ENCODE results near the gene RNF215. TPM values are rescaled to one million over a fixed set of nuclear protein-coding genes. Genes with fewer than 3 reads are reported as not detected.

Gene RNF215
- total RNA-seq, 3 donors from 2014 or later, result 13.3 to 15.4 (median 14.0) TPM

GRCh38 chr22:30413745-30414524 is 26.7 kb upstream of the RNF215 start:
- Histone ChIP-seq H3K27ac (peak overlapping the region; percentile 28 to 45), H3K9me3 (no peaks in the 10 kb centered on the region), H3K4me1 (no peaks in the 10 kb centered on the region), H3K4me3 (no peak overlapping the region), H3K36me3 (peaks cover 9% of the 10 kb centered on the region), H3K27me3 (no peaks in the 10 kb centered on the region)
- intact Hi-C loops (cut with DNase I; ENCODE audit: low total_unique reads), result no loop called here
- DNase-seq (ENCODE audit: low spot score in 2 of 2), result no peak
- TF ChIP-seq POLR2AphosphoS5 (IDR thresholded peaks at IDR 0.05) (no peak), POLR2A (IDR thresholded peaks at IDR 0.05) (no peak)
- TF ChIP-seq, protein P1, sequence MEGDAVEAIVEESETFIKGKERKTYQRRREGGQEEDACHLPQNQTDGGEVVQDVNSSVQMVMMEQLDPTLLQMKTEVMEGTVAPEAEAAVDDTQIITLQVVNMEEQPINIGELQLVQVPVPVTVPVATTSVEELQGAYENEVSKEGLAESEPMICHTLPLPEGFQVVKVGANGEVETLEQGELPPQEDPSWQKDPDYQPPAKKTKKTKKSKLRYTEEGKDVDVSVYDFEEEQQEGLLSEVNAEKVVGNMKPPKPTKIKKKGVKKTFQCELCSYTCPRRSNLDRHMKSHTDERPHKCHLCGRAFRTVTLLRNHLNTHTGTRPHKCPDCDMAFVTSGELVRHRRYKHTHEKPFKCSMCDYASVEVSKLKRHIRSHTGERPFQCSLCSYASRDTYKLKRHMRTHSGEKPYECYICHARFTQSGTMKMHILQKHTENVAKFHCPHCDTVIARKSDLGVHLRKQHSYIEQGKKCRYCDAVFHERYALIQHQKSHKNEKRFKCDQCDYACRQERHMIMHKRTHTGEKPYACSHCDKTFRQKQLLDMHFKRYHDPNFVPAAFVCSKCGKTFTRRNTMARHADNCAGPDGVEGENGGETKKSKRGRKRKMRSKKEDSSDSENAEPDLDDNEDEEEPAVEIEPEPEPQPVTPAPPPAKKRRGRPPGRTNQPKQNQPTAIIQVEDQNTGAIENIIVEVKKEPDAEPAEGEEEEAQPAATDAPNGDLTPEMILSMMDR (IDR thresholded peaks at IDR 0.05), result no peak

GRCh38 chr22:30413001-30413400 is 25.8 kb upstream of the RNF215 start:
- no peaks in the 10 kb centered on the region for H3K9me3 ChIP-seq
- no peak overlapping the region for H3K4me3 ChIP-seq
- peaks cover 9% of the 10 kb centered on the region for H3K36me3 ChIP-seq
- no peaks in the 10 kb centered on the region for H3K27me3 ChIP-seq
- TF ChIP-seq, protein P1 (IDR thresholded peaks at IDR 0.05), result no peak
- TF ChIP-seq POLR2AphosphoS5 (IDR thresholded peaks at IDR 0.05), result no peak
- TF ChIP-seq POLR2A (IDR thresholded peaks at IDR 0.05), result no peak
- intact Hi-C loops (cut with DNase I; ENCODE audit: low total_unique reads), result no loop called here
- H3K4me1 ChIP-seq, result no peaks in the 10 kb centered on the region
- no peak for DNase-seq (ENCODE audit: low spot score in 2 of 2)
- peak overlapping the region; percentile 45 to 58 for H3K27ac ChIP-seq

- Histone ChIP-seq H3K4me1 (no peaks in the 10 kb centered on the region), H3K36me3 (peaks cover 9% of the 10 kb centered on the region), H3K27me3 (no peaks in the 10 kb centered on the region), H3K4me3 (no peak overlapping the region), H3K9me3 (no peaks in the 10 kb centered on the region), H3K27ac (peak overlapping the region; percentile 29 to 48)
- TF ChIP-seq, protein P1 (IDR thresholded peaks at IDR 0.05), result no peak
- no peak for TF ChIP-seq POLR2A (IDR thresholded peaks at IDR 0.05)
- TF ChIP-seq POLR2AphosphoS5 (IDR thresholded peaks at IDR 0.05), result no peak
- DNase-seq (ENCODE audit: low spot score in 2 of 2), result no peak
- intact Hi-C loops (cut with DNase I; ENCODE audit: low total_unique reads), result no loop called here
Observed at GRCh38 chr22:30411780-30412179, 24.6 kb upstream of the RNF215 start.

GRCh38 chr22:30408388-30409102 is 21.3 kb upstream of the RNF215 start:
- Histone ChIP-seq H3K4me1 (no peaks in the 10 kb centered on the region), H3K27me3 (no peaks in the 10 kb centered on the region), H3K4me3 (no peak overlapping the region), H3K36me3 (no peaks in the 10 kb centered on the region), H3K27ac (peak overlapping the region; percentile 40 to 77), H3K9me3 (no peaks in the 10 kb centered on the region)
- intact Hi-C loops (cut with DNase I; ENCODE audit: low total_unique reads), result no loop called here
- no peak for DNase-seq (ENCODE audit: low spot score in 2 of 2)
- TF ChIP-seq POLR2A (IDR thresholded peaks at IDR 0.05), result no peak
- TF ChIP-seq POLR2AphosphoS5 (IDR thresholded peaks at IDR 0.05), result peak in 1 of 3 donors; percentile 49

GRCh38 chr22:30406400-30406799 is 19.2 kb upstream of the RNF215 start:
- intact Hi-C loops (cut with DNase I; ENCODE audit: low total_unique reads), result no loop called here
- H3K4me3 ChIP-seq, result no peak overlapping the region
- TF ChIP-seq, protein P1 (IDR thresholded peaks at IDR 0.05), result no peak
- no peak for TF ChIP-seq POLR2AphosphoS5 (IDR thresholded peaks at IDR 0.05)
- TF ChIP-seq POLR2A (IDR thresholded peaks at IDR 0.05), result no peak
- no peaks in the 10 kb centered on the region for H3K36me3 ChIP-seq
- no peaks in the 10 kb centered on the region for H3K9me3 ChIP-seq
- no peak overlapping the region for H3K27ac ChIP-seq
- no peaks in the 10 kb centered on the region for H3K4me1 ChIP-seq
- no peak for DNase-seq (ENCODE audit: low spot score in 2 of 2)
- no peaks in the 10 kb centered on the region for H3K27me3 ChIP-seq

Data from breast epithelium (tissue), 4 donors.